ENCODE data around the gene PVALB.

GRCh38 chr22:36796552-36797175 lies 20.2 kb downstream of the PVALB start:
- no peak for TF ChIP-seq SIN3A (IDR thresholded peaks at IDR 0.05; ENCODE audit: borderline replicate concordance, low read depth, low read length)
- TF ChIP-seq SMC3 (IDR thresholded peaks at IDR 0.05; ENCODE audit: low read depth, low read length): no peak

All from SK-N-SH (cell line).